ENCODE data around the gene MEIS2.
"Not testable (repeated sequence)": the region's sequence is repeated elsewhere in the genome, so short reads cannot be mapped to it uniquely, and the experiment has no call there.

Gene MEIS2

GRCh38 chr15:36992454-36992853 lies 107.9 kb downstream of the MEIS2 start:
- TF ChIP-seq TAF1 (IDR thresholded peaks at IDR 0.05; ENCODE audit: borderline replicate concordance, low read depth, low read length) = no peak
- TF ChIP-seq POLR2A (IDR thresholded peaks at IDR 0.05; ENCODE audit: low read depth, low read length) = no peak
- TF ChIP-seq POLR2AphosphoS5 (IDR thresholded peaks at IDR 0.05; ENCODE audit: low read depth, low read length) = no peak
- no peak for FAIRE-seq
- DNase-seq (ENCODE audit: insufficient read length) = no peak

- TF ChIP-seq POLR2AphosphoS5 (IDR thresholded peaks at IDR 0.05; ENCODE audit: low read depth, low read length) (no peak), POLR2A (IDR thresholded peaks at IDR 0.05; ENCODE audit: low read depth, low read length) (no peak), TAF1 (IDR thresholded peaks at IDR 0.05; ENCODE audit: borderline replicate concordance, low read depth, low read length) (no peak)
- FAIRE-seq (no peak), DNase-seq (ENCODE audit: insufficient read length) (no peak)
These were observed 111.4 kb downstream of the MEIS2 start for GRCh38 chr15:36988947-36989346.

GRCh38 chr15:36982430-36982829 lies 117.9 kb downstream of the MEIS2 start:
- TF ChIP-seq TAF1 (IDR thresholded peaks at IDR 0.05; ENCODE audit: borderline replicate concordance, low read depth, low read length) (no peak), POLR2A (IDR thresholded peaks at IDR 0.05; ENCODE audit: low read depth, low read length) (no peak), POLR2AphosphoS5 (IDR thresholded peaks at IDR 0.05; ENCODE audit: low read depth, low read length) (no peak)
- FAIRE-seq (no peak), DNase-seq (ENCODE audit: insufficient read length) (no peak)

GRCh38 chr15:36980281-36980680 lies 120.1 kb downstream of the MEIS2 start:
- not testable (repeated sequence) for FAIRE-seq; DNase-seq (ENCODE audit: insufficient read length)

- DNase-seq (ENCODE audit: insufficient read length) = no peak
- TF ChIP-seq POLR2A (IDR thresholded peaks at IDR 0.05; ENCODE audit: low read depth, low read length) = no peak
- TF ChIP-seq TAF1 (IDR thresholded peaks at IDR 0.05; ENCODE audit: borderline replicate concordance, low read depth, low read length) = no peak
- TF ChIP-seq POLR2AphosphoS5 (IDR thresholded peaks at IDR 0.05; ENCODE audit: low read depth, low read length) = no peak
- no peak for FAIRE-seq
These were observed 121.7 kb downstream of the MEIS2 start for GRCh38 chr15:36978625-36979024.

- DNase-seq (ENCODE audit: insufficient read length) (no peak), FAIRE-seq (no peak)
- TF ChIP-seq POLR2A (IDR thresholded peaks at IDR 0.05; ENCODE audit: low read depth, low read length) = no peak
- no peak for TF ChIP-seq TAF1 (IDR thresholded peaks at IDR 0.05; ENCODE audit: borderline replicate concordance, low read depth, low read length)
- no peak for TF ChIP-seq POLR2AphosphoS5 (IDR thresholded peaks at IDR 0.05; ENCODE audit: low read depth, low read length)
These were observed 122.2 kb downstream of the MEIS2 start for GRCh38 chr15:36978126-36978525.

- DNase-seq (ENCODE audit: insufficient read length) = no peak
- FAIRE-seq = no peak
These were observed 122.7 kb downstream of the MEIS2 start for GRCh38 chr15:36977659-36978058.

GRCh38 chr15:36972704-36973103 lies 127.6 kb downstream of the MEIS2 start:
- FAIRE-seq (peak; percentile 76), DNase-seq (ENCODE audit: insufficient read length) (no peak)
- TF ChIP-seq POLR2AphosphoS5 (IDR thresholded peaks at IDR 0.05; ENCODE audit: low read depth, low read length) = no peak
- no peak for TF ChIP-seq TAF1 (IDR thresholded peaks at IDR 0.05; ENCODE audit: borderline replicate concordance, low read depth, low read length)
- no peak for TF ChIP-seq POLR2A (IDR thresholded peaks at IDR 0.05; ENCODE audit: low read depth, low read length)

More at GRCh38 chr15:36977659-36978058, 122.7 kb downstream of the MEIS2 start:
- TF ChIP-seq POLR2A (IDR thresholded peaks at IDR 0.05; ENCODE audit: low read depth, low read length) = no peak
- TF ChIP-seq TAF1 (IDR thresholded peaks at IDR 0.05; ENCODE audit: borderline replicate concordance, low read depth, low read length) = no peak
- no peak for TF ChIP-seq POLR2AphosphoS5 (IDR thresholded peaks at IDR 0.05; ENCODE audit: low read depth, low read length)

- TF ChIP-seq POLR2AphosphoS5 (IDR thresholded peaks at IDR 0.05; ENCODE audit: low read depth, low read length) = no peak
- TF ChIP-seq POLR2A (IDR thresholded peaks at IDR 0.05; ENCODE audit: low read depth, low read length) = no peak
- TF ChIP-seq TAF1 (IDR thresholded peaks at IDR 0.05; ENCODE audit: borderline replicate concordance, low read depth, low read length) = no peak
- DNase-seq (ENCODE audit: insufficient read length) (no peak), FAIRE-seq (no peak)
These were observed 129.8 kb downstream of the MEIS2 start for GRCh38 chr15:36970522-36970921.

- TF ChIP-seq POLR2AphosphoS5 (IDR thresholded peaks at IDR 0.05; ENCODE audit: low read depth, low read length) (no peak), TAF1 (IDR thresholded peaks at IDR 0.05; ENCODE audit: borderline replicate concordance, low read depth, low read length) (no peak), POLR2A (IDR thresholded peaks at IDR 0.05; ENCODE audit: low read depth, low read length) (no peak)
- DNase-seq (ENCODE audit: insufficient read length) (no peak), FAIRE-seq (no peak)
These were observed 132.4 kb downstream of the MEIS2 start for GRCh38 chr15:36967929-36968328.

- TF ChIP-seq TAF1 (IDR thresholded peaks at IDR 0.05; ENCODE audit: borderline replicate concordance, low read depth, low read length) (no peak), POLR2AphosphoS5 (IDR thresholded peaks at IDR 0.05; ENCODE audit: low read depth, low read length) (no peak), POLR2A (IDR thresholded peaks at IDR 0.05; ENCODE audit: low read depth, low read length) (no peak)
- FAIRE-seq (no peak), DNase-seq (ENCODE audit: insufficient read length) (no peak)
These were observed 133.6 kb downstream of the MEIS2 start for GRCh38 chr15:36966708-36967107.

- DNase-seq (ENCODE audit: insufficient read length) = no peak
- FAIRE-seq = no peak
- no peak for TF ChIP-seq POLR2AphosphoS5 (IDR thresholded peaks at IDR 0.05; ENCODE audit: low read depth, low read length)
- no peak for TF ChIP-seq TAF1 (IDR thresholded peaks at IDR 0.05; ENCODE audit: borderline replicate concordance, low read depth, low read length)
- TF ChIP-seq POLR2A (IDR thresholded peaks at IDR 0.05; ENCODE audit: low read depth, low read length) = no peak
These were observed 134.6 kb downstream of the MEIS2 start for GRCh38 chr15:36965570-36966342.

Data from GM12892 (cell line).